Mesothelial cell of epicardium (in vitro differentiated cells): ENCODE measurements around the gene NR3C1. TPM values are rescaled to one million over a fixed set of nuclear protein-coding genes. Genes with fewer than 3 reads are reported as not detected.

Source experiments
- DNase-seq, 2 experiments: peaks; one replicate each; pipeline ENCODE4 v3.0.0; 2021; ENCODE audit warnings: low spot score in 2 of 2; ENCODE audit not compliant: unreplicated experiment in 2 of 2
- H3K27ac Mint-ChIP-seq: 2 replicates; pipeline ENCODE4 v1.8.0; 2021; ENCODE audit warnings: mixed read lengths
- H3K27me3 Mint-ChIP-seq: 2 replicates; pipeline ENCODE4 v1.8.0; 2021; ENCODE audit warnings: low read depth, mixed read lengths
- H3K36me3 Mint-ChIP-seq: 2 replicates; pipeline ENCODE4 v1.8.0; 2021; ENCODE audit warnings: mixed read lengths
- H3K4me1 Mint-ChIP-seq: 2 replicates; pipeline ENCODE4 v1.8.0; 2021; ENCODE audit warnings: mixed read lengths
- H3K4me3 Mint-ChIP-seq: 2 replicates; pipeline ENCODE4 v1.8.0; 2021; ENCODE audit warnings: mild to moderate bottlenecking, moderate library complexity, mixed read lengths
- H3K9me3 Mint-ChIP-seq: 2 replicates; pipeline ENCODE4 v1.8.0; 2021; ENCODE audit warnings: mixed read lengths
- total RNA-seq: library from RNA; stranded (reverse); gene quantifications from 3 replicates; pipeline ENCODE4 v1.2.1, GENCODE V29; 2021
- TF ChIP-seq, protein P1 (sequence below): fragments of 200-600 bp; sonication (generic); IDR thresholded peaks from one replicate; pipeline ENCODE4 v1.5.0; 2021; ENCODE audit warnings: antibody characterized with exemption; ENCODE audit not compliant: unreplicated experiment

NR3C1 gene
- total RNA-seq, 1 donor from 2014 or later, result 29.2 TPM

DNA sequence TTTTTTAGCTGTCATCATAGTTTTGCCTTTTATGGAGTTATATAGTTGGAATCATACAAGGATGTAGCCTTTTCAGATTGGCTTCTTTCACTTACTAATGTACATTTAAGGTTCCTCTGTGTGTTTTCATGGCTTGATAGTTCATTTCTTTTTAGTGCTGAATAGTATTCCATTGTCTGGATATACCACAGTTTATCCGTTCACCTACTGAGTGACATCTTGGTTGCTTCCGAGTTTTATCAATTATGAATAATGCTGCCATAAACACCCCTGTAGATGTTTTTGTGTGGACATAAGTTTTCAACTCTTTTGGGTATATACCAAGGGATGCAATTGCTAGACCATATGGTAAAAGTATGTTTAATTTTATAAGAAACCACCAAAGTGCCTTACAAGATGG lies 136.3 kb downstream of the NR3C1 start:
- no peak for DNase-seq
- peaks cover 49% of the 10 kb centered on the region for H3K9me3 Mint-ChIP-seq
- TF ChIP-seq, protein P1, sequence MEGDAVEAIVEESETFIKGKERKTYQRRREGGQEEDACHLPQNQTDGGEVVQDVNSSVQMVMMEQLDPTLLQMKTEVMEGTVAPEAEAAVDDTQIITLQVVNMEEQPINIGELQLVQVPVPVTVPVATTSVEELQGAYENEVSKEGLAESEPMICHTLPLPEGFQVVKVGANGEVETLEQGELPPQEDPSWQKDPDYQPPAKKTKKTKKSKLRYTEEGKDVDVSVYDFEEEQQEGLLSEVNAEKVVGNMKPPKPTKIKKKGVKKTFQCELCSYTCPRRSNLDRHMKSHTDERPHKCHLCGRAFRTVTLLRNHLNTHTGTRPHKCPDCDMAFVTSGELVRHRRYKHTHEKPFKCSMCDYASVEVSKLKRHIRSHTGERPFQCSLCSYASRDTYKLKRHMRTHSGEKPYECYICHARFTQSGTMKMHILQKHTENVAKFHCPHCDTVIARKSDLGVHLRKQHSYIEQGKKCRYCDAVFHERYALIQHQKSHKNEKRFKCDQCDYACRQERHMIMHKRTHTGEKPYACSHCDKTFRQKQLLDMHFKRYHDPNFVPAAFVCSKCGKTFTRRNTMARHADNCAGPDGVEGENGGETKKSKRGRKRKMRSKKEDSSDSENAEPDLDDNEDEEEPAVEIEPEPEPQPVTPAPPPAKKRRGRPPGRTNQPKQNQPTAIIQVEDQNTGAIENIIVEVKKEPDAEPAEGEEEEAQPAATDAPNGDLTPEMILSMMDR, result no peak
- peaks cover 5% of the 10 kb centered on the region for H3K4me1 Mint-ChIP-seq
- H3K27ac Mint-ChIP-seq, result no peak overlapping the region
- no peak overlapping the region for H3K4me3 Mint-ChIP-seq
- H3K27me3 Mint-ChIP-seq, result no peaks in the 10 kb centered on the region
- H3K36me3 Mint-ChIP-seq, result peaks cover 17% of the 10 kb centered on the region

DNA sequence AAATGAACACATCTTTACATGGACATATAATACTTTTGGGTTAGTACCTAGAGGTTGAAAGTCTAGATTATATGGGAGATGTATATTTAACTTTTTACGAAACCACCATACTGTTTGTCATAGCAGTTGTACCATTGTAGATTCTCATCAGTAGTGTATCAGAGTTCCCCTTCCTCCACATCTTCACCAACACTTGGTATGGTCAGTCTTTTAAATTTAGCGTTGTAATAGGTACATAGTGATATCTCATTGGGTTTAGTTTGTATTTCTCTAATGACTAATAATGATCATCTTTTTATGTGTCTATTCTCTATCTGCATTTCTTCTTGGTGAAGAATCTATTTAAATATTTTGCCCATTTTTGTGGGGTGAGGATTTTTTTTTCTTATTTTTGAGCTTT lies 137.5 kb downstream of the NR3C1 start:
- no peak overlapping the region for H3K27ac Mint-ChIP-seq
- no peak overlapping the region for H3K4me3 Mint-ChIP-seq
- H3K4me1 Mint-ChIP-seq, result peaks cover 5% of the 10 kb centered on the region
- no peaks in the 10 kb centered on the region for H3K27me3 Mint-ChIP-seq
- peaks cover 17% of the 10 kb centered on the region for H3K36me3 Mint-ChIP-seq
- H3K9me3 Mint-ChIP-seq, result peaks cover 49% of the 10 kb centered on the region
- TF ChIP-seq, protein P1, result no peak
- DNase-seq, result no peak

DNA sequence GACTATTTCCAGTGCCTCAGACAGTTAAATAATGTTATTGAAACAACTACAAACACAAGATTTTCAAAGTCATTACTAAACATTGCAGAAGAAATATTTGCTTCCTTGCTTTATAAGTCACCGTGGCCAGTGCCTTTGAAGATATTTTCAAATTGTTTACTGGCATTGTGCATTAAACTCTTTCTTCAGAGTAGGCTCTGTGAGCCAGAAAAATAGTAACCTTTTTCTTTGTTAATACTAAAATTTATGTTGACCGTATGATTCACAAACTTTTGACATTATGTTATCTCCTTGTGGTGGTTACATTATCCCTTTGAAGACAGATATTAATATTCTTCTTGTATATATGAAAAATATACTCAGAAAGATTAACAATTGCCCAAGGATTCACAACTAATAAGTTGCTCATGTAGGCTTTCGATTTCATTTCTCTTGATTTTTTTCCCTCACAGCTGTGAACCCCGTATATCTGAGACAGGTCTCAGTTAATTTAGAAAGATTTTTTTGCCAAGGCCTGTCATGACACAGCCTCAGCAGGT lies 140.1 kb downstream of the NR3C1 start:
- Mint-ChIP-seq H3K9me3 (peaks cover 35% of the 10 kb centered on the region), H3K36me3 (peaks cover 11% of the 10 kb centered on the region), H3K27me3 (no peaks in the 10 kb centered on the region), H3K27ac (peak overlapping the region; percentile 50), H3K4me3 (no peak overlapping the region), H3K4me1 (peaks cover 13% of the 10 kb centered on the region)
- no peak for DNase-seq
- TF ChIP-seq, protein P1, result no peak

DNA sequence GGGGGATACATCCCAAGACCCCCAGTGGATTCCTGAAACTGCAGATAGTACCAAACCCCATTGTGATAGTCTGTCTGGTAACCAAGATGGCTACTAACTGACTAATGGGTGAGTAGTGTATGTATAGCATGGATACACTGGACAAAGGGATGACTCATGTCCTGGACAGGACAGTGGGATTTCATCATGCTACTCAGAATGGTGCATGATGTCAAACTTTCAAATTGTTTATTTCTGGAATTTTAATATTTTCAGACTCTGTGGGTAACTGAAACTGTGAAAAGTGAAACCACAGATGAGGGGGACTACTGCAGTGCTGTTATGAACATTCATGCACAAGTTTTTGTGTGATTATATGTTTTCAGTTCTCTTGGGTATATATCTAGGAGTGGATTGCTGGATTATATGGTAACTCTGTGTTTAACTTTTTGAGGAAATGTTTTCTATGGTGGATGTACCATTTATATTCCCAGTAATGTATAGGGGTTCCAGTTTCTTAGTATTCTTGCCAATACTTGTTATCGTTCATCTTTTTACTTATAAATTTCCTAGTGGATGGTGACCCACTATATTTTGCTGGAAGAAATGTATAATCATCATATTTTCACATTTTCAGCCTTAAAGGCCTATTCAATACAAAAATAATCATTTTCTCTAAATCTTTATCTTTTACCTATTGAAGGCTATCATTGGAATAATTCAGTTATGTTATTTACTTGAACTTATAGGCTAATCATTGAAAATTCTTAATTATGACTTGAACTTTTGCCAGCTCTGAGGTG lies 140.9 kb downstream of the NR3C1 start:
- peaks cover 28% of the 10 kb centered on the region for H3K9me3 Mint-ChIP-seq

DNA sequence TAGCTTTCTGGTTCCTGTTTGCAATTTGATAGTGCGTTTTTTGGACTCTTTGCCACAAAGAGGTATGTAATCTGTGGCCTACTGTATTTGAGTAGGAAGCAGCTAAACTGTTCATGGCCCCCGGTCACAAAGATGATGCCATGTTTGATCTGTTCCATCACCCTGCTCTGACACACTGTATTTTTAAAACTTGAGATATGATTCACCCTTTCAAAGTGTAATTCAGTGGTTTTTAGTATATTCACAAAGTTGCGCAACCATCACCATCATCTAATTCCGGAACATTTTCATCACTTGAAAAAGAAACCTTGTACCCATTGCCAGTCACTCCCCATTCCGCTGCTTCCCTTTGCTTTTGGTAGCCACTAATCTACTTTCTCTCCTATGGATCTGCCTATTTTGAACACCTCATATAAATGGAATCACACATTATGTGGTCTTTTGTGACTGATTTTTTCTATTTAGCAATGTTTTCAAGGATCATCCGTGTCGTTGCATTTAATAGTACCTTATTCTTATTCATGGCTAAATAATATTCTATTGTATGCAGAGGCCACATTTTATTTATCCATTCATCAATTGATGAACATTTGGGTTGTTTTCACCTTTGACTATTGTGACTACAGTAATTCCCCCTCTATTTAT lies 141.6 kb downstream of the NR3C1 start:
- no peak overlapping the region for H3K4me3 Mint-ChIP-seq
- DNase-seq, result no peak
- no peak overlapping the region for H3K27ac Mint-ChIP-seq
- H3K27me3 Mint-ChIP-seq, result no peaks in the 10 kb centered on the region
- TF ChIP-seq, protein P1, result no peak
- H3K9me3 Mint-ChIP-seq, result peaks cover 22% of the 10 kb centered on the region
- H3K36me3 Mint-ChIP-seq, result peaks cover 5% of the 10 kb centered on the region
- H3K4me1 Mint-ChIP-seq, result peaks cover 19% of the 10 kb centered on the region

More for the DNA sequence above, 140.9 kb downstream of the NR3C1 start:
- Mint-ChIP-seq H3K4me1 (peaks cover 15% of the 10 kb centered on the region), H3K36me3 (peaks cover 6% of the 10 kb centered on the region), H3K4me3 (no peak overlapping the region), H3K27ac (no peak overlapping the region), H3K27me3 (no peaks in the 10 kb centered on the region)
- TF ChIP-seq, protein P1, result no peak
- no peak for DNase-seq
